A549 (cell line): Measurements from ENCODE around the gene ANK2. TPM values are rescaled to one million over a fixed set of nuclear protein-coding genes. Genes with fewer than 3 reads are reported as not detected.

Experiments
- ATAC-seq, 2 experiments: fragments of 200-7000 bp in 1 of 2; fragments of >200 bp in 1 of 2; cut with Nextera tagmentation in 1 of 2; cut with Tn5 transposase in 1 of 2; 3 replicates each; pipeline versions ENCODE4 v1.8.0 to v1.9.1; 2018 to 2020; ENCODE audit warnings: mild to moderate bottlenecking in 1 of 2, moderate library complexity in 1 of 2
- CTCF ChIA-PET: fragments of 300-600 bp; sonication (Branson Sonifier 250); formaldehyde crosslinking; extraction: SDS; loops from one replicate; lab custom pipeline; 2021; ENCODE audit warnings: antibody characterized with exemption, inconsistent platforms; lab: Yijun Ruan, JAX
- POLR2A ChIA-PET: fragments of 350-600 bp; formaldehyde crosslinking; extraction: SDS; loops from one replicate; lab custom pipeline; 2021; ENCODE audit warnings: antibody characterized with exemption, inconsistent platforms; lab: Yijun Ruan, JAX
- DNase-seq, 2 experiments: peaks; one replicate each; pipeline versions ENCODE4 v3.0.0 to v3.0.0-alpha.2; 2011 to 2016; ENCODE audit warnings: low read depth in 1 of 2, low spot score in 1 of 2
- FAIRE-seq: peaks from 2 replicates; lab custom pipeline; 2011; peaks lifted over from hg19 to GRCh38; lab: Jason Lieb, UNC
- H3K27ac ChIP-seq, 2 experiments: fragments of >200 bp; sonication (Bioruptor Twin); formaldehyde crosslinking; 3 replicates each; pipeline ENCODE4 v1.5.1; 2016 to 2017
- H3K4me1 ChIP-seq: fragments of >200 bp; sonication (Bioruptor Twin); formaldehyde crosslinking; 3 replicates; pipeline ENCODE4 v1.6.1; 2016
- H3K4me2 ChIP-seq: fragments of >200 bp; sonication (Bioruptor Twin); formaldehyde crosslinking; 3 replicates; pipeline ENCODE4 v1.6.1; 2016
- H3K4me3 ChIP-seq: fragments of >200 bp; sonication (Bioruptor Twin); formaldehyde crosslinking; 3 replicates; pipeline ENCODE4 v1.5.1; 2016
- H3K9me3 ChIP-seq: fragments of >200 bp; sonication (Bioruptor Twin); formaldehyde crosslinking; 3 replicates; pipeline ENCODE4 v1.6.1; 2016
- BHLHE40 ChIP-seq: IDR thresholded peaks from 2 replicates; pipeline ENCODE4 v1.6.1; 2012; ENCODE audit warnings: low read depth, low read length, inconsistent platforms
- CBX2 ChIP-seq: fragments of 200-600 bp; sonication (generic); IDR thresholded peaks from 2 replicates; pipeline ENCODE4 v1.6.1; 2016; ENCODE audit warnings: low read depth, mild to moderate bottlenecking, borderline replicate concordance
- CBX8 ChIP-seq: fragments of 200-600 bp; sonication (generic); IDR thresholded peaks from 2 replicates; pipeline ENCODE4 v1.6.1; 2016
- CHD2 ChIP-seq: fragments of 150-350 bp; IDR thresholded peaks from 2 replicates; pipeline ENCODE4 v1.6.1; 2014; ENCODE audit warnings: low read length; ENCODE audit not compliant: partially characterized antibody
- EHF ChIP-seq: fragments of 250-450 bp; sonication (Bioruptor Pico); IDR thresholded peaks from 2 replicates; pipeline ENCODE4 v1.5.0; 2020; ENCODE audit warnings: mild to moderate bottlenecking
- EP300 ChIP-seq, 2 experiments: fragments of >200 bp; sonication (Bioruptor Twin); formaldehyde crosslinking; IDR thresholded peaks; 2 replicates in 1 of 2; 3 replicates in 1 of 2; pipeline ENCODE4 v1.6.1; 2016 to 2017
- HEYL ChIP-seq: fragments of 250-450 bp; sonication (Bioruptor Pico); IDR thresholded peaks from 2 replicates; pipeline ENCODE4 v1.8.0; 2021; ENCODE audit warnings: mild to moderate bottlenecking, moderate library complexity
- HOXA7 ChIP-seq: fragments of 250-450 bp; sonication (Bioruptor Pico); IDR thresholded peaks from 2 replicates; pipeline ENCODE4 v1.5.0; 2020; ENCODE audit warnings: mild to moderate bottlenecking, moderate library complexity
- HOXB13 ChIP-seq: fragments of 250-450 bp; sonication (Bioruptor Pico); IDR thresholded peaks from 2 replicates; pipeline ENCODE4 v1.5.0; 2020; ENCODE audit warnings: low read depth, mild to moderate bottlenecking, moderate library complexity
- HOXB5 ChIP-seq: fragments of 250-450 bp; sonication (Bioruptor Pico); IDR thresholded peaks from 2 replicates; pipeline ENCODE4 v1.5.0; 2020; ENCODE audit warnings: mild to moderate bottlenecking, moderate library complexity
- JUN ChIP-seq, 2 experiments: fragments of >200 bp; sonication (Bioruptor Twin); formaldehyde crosslinking; IDR thresholded peaks; 2 replicates in 1 of 2; 3 replicates in 1 of 2; pipeline ENCODE4 v1.6.1; 2016 to 2017
- JUNB ChIP-seq: fragments of >200 bp; sonication (Bioruptor Twin); formaldehyde crosslinking; IDR thresholded peaks from 2 replicates; pipeline ENCODE4 v1.6.1; 2016
- KDM1A ChIP-seq: fragments of 200-600 bp; sonication (generic); IDR thresholded peaks from 2 replicates; pipeline ENCODE4 v1.6.1; 2016; ENCODE audit warnings: low read depth, mild to moderate bottlenecking
- KDM5A ChIP-seq: fragments of 200-600 bp; sonication (generic); IDR thresholded peaks from 2 replicates; pipeline ENCODE4 v1.6.1; 2016; ENCODE audit warnings: antibody characterized with exemption, mild to moderate bottlenecking
- MAFK ChIP-seq: fragments of 450-650 bp; IDR thresholded peaks from 2 replicates; pipeline ENCODE4 v1.6.1; 2014; ENCODE audit not compliant: partially characterized antibody
- MAZ ChIP-seq: fragments of 150-350 bp; IDR thresholded peaks from 2 replicates; pipeline ENCODE4 v1.6.1; 2014; ENCODE audit warnings: antibody characterized with exemption, low read depth, low read length, borderline replicate concordance
- NPAS2 ChIP-seq: fragments of 250-450 bp; sonication (Bioruptor Pico); IDR thresholded peaks from 2 replicates; pipeline ENCODE4 v1.8.0; 2022; ENCODE audit warnings: mild to moderate bottlenecking, moderate library complexity, borderline replicate concordance
- SMC3 ChIP-seq: fragments of >200 bp; sonication (Bioruptor Twin); formaldehyde crosslinking; IDR thresholded peaks from 3 replicates; pipeline ENCODE4 v1.6.1; 2018; ENCODE audit warnings: inconsistent platforms
- SREBF2 ChIP-seq: fragments of 450-650 bp; IDR thresholded peaks from 2 replicates; pipeline ENCODE4 v1.6.1; 2014; ENCODE audit warnings: mild to moderate bottlenecking, moderate library complexity
- TFCP2L1 ChIP-seq: fragments of 250-450 bp; sonication (Bioruptor Pico); IDR thresholded peaks from 2 replicates; pipeline ENCODE4 v1.5.0; 2021; ENCODE audit warnings: mild to moderate bottlenecking
- ZC3H11A ChIP-seq: fragments of 450-650 bp; IDR thresholded peaks from 2 replicates; pipeline ENCODE4 v1.6.1; 2014; ENCODE audit warnings: antibody characterized with exemption, mild to moderate bottlenecking
- ZFP36 ChIP-seq: fragments of 450-650 bp; IDR thresholded peaks from 2 replicates; pipeline ENCODE4 v1.6.1; 2014; ENCODE audit warnings: borderline replicate concordance; ENCODE audit not compliant: partially characterized antibody
- ZNF302 ChIP-seq: fragments of 250-450 bp; sonication (Bioruptor Pico); IDR thresholded peaks from 2 replicates; pipeline ENCODE4 v1.9.0; 2021; ENCODE audit warnings: inconsistent platforms, mild to moderate bottlenecking, moderate library complexity
- ZSCAN20 ChIP-seq: fragments of 250-450 bp; sonication (Bioruptor Pico); IDR thresholded peaks from 2 replicates; pipeline ENCODE4 v1.8.0; 2022; ENCODE audit warnings: mild to moderate bottlenecking, moderate library complexity
- WGBS: methylation state at CpG from one replicate; pipeline ENCODE4 v1.1.6; 2017; ENCODE audit errors: missing lambda C conversion rate; 5-methylcytosine and 5-hydroxymethylcytosine counted together
- polyA plus RNA-seq, 4 experiments: library from polyadenylated mRNA; depleted of rRNA in 3 of 4; stranded (reverse); fragments of >200 nt; fragmentation: RNase III in 1 of 4; extraction: RNeasy Plus Mini Kit Qiagen cat#74134 plus additional on column Dnase treatment in 1 of 4; gene quantifications; 2 replicates in 3 of 4; 3 replicates in 1 of 4; pipeline ENCODE4 v1.2.3, GENCODE V29; 2011 to 2017
- TF ChIP-seq, protein P1 (sequence below): fragments of 450-650 bp; IDR thresholded peaks from 2 replicates; pipeline ENCODE4 v1.6.1; 2014; ENCODE audit warnings: antibody characterized with exemption
- TF ChIP-seq, protein P2 (sequence below): fragments of >200 bp; sonication (Bioruptor Twin); formaldehyde crosslinking; IDR thresholded peaks from 3 replicates; pipeline ENCODE4 v1.6.1; 2016
- TF ChIP-seq, protein P3 (sequence below): fragments of 200-600 bp; sonication (generic); IDR thresholded peaks from 2 replicates; pipeline ENCODE4 v1.6.1; 2016; ENCODE audit warnings: antibody characterized with exemption, mild to moderate bottlenecking, moderate library complexity
- TF ChIP-seq, protein P4 (sequence below): fragments of >200 bp; sonication (Bioruptor Twin); formaldehyde crosslinking; IDR thresholded peaks from 3 replicates; pipeline ENCODE4 v1.5.1; 2016
- TF ChIP-seq, protein P5 (sequence below): fragments of >200 bp; sonication (Bioruptor Twin); formaldehyde crosslinking; IDR thresholded peaks from 2 replicates; pipeline ENCODE4 v1.6.1; 2016
- TF ChIP-seq, protein P6 (sequence below): fragments of 250-450 bp; sonication (Bioruptor Pico); IDR thresholded peaks from 2 replicates; pipeline ENCODE4 v1.5.0; 2021; ENCODE audit warnings: mild to moderate bottlenecking, moderate library complexity, borderline replicate concordance

Gene ANK2
- polyA plus RNA-seq, 2 of the 4 experiments (the other 2 are of a cell fraction): 1.4 to 3.1 TPM

DNA sequence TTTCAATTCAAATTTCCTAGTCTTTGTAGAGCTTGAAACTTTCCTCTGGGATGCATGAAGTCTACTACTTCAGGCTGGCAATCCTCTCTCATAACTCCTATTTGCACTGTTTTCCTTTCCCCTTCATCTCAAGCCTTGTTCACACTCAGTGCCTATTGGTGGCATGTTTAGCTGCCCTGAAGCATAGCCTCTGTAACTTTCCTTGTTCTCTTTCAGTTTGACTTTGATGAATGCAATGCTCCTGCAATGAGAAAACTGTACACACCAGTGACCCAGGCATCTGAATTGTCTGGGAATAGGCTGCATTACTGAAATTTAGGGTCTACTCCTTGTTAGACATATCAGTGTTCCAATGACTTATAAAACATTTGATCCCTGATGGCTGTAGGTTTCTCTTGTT lies 81.7 kb downstream of the ANK2 start:
- ChIA-PET CTCF (no interaction called here), POLR2A (no interaction called here)
- DNase-seq (no peak), ATAC-seq (no peak), FAIRE-seq (no peak)
- no peak overlapping the region for H3K27ac ChIP-seq
- no peak overlapping the region for H3K4me2 ChIP-seq
- no peak for TF ChIP-seq TFCP2L1 (CRISPR knock-in tag)
- TF ChIP-seq MAZ: no peak
- no peak for TF ChIP-seq NPAS2 (CRISPR knock-in tag)
- TF ChIP-seq JUNB: no peak
- TF ChIP-seq, protein P1, sequence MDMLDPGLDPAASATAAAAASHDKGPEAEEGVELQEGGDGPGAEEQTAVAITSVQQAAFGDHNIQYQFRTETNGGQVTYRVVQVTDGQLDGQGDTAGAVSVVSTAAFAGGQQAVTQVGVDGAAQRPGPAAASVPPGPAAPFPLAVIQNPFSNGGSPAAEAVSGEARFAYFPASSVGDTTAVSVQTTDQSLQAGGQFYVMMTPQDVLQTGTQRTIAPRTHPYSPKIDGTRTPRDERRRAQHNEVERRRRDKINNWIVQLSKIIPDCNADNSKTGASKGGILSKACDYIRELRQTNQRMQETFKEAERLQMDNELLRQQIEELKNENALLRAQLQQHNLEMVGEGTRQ: no peak
- no peak for TF ChIP-seq HOXB5 (CRISPR knock-in tag)
- TF ChIP-seq HOXB13: no peak
- no peak for TF ChIP-seq ZNF302 (CRISPR knock-in tag)
- no peak for TF ChIP-seq SREBF2
- TF ChIP-seq, protein P2, sequence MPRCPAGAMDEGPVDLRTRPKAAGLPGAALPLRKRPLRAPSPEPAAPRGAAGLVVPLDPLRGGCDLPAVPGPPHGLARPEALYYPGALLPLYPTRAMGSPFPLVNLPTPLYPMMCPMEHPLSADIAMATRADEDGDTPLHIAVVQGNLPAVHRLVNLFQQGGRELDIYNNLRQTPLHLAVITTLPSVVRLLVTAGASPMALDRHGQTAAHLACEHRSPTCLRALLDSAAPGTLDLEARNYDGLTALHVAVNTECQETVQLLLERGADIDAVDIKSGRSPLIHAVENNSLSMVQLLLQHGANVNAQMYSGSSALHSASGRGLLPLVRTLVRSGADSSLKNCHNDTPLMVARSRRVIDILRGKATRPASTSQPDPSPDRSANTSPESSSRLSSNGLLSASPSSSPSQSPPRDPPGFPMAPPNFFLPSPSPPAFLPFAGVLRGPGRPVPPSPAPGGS: no peak
- no peak for TF ChIP-seq SMC3
- TF ChIP-seq ZFP36: no peak
- TF ChIP-seq ZC3H11A: no peak
- TF ChIP-seq KDM5A: no peak
- no peak for TF ChIP-seq CBX8
- no peak for TF ChIP-seq EP300 (IDR thresholded peaks at IDR 0.05)
- TF ChIP-seq KDM1A: no peak
- TF ChIP-seq CBX2: no peak
- H3K9me3 ChIP-seq: no peaks in the 10 kb centered on the region
- no peaks in the 10 kb centered on the region for H3K4me1 ChIP-seq
- H3K4me3 ChIP-seq: no peak overlapping the region

DNA sequence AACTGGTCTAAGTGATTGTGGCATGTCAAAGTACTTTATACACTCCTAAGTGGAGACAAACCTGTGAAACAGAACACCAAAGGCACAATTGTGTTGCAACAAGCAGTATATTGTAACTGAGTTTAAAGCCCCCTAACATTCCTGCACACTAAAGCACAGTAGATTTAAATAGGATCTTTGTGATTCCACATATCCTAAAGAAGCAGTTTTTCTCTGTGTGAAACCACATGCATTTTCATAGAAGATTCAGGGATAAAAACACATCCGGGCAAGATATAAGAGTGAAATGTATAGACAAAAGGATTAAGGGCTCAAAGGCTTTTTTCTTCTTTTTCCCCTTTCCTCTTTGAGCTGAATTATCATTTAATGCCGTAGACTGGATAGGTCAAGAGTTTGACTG lies 82.2 kb downstream of the ANK2 start:
- no peak for FAIRE-seq
- CTCF ChIA-PET: no interaction called here
- 72% methylated on average over 2 of the region's 2 CpGs for WGBS
- no peak for TF ChIP-seq CBX2
- TF ChIP-seq JUN (IDR thresholded peaks at IDR 0.05): no peak
- TF ChIP-seq, protein P3, sequence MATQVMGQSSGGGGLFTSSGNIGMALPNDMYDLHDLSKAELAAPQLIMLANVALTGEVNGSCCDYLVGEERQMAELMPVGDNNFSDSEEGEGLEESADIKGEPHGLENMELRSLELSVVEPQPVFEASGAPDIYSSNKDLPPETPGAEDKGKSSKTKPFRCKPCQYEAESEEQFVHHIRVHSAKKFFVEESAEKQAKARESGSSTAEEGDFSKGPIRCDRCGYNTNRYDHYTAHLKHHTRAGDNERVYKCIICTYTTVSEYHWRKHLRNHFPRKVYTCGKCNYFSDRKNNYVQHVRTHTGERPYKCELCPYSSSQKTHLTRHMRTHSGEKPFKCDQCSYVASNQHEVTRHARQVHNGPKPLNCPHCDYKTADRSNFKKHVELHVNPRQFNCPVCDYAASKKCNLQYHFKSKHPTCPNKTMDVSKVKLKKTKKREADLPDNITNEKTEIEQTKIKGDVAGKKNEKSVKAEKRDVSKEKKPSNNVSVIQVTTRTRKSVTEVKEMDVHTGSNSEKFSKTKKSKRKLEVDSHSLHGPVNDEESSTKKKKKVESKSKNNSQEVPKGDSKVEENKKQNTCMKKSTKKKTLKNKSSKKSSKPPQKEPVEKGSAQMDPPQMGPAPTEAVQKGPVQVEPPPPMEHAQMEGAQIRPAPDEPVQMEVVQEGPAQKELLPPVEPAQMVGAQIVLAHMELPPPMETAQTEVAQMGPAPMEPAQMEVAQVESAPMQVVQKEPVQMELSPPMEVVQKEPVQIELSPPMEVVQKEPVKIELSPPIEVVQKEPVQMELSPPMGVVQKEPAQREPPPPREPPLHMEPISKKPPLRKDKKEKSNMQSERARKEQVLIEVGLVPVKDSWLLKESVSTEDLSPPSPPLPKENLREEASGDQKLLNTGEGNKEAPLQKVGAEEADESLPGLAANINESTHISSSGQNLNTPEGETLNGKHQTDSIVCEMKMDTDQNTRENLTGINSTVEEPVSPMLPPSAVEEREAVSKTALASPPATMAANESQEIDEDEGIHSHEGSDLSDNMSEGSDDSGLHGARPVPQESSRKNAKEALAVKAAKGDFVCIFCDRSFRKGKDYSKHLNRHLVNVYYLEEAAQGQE: no peak
- no peak for TF ChIP-seq EHF (CRISPR knock-in tag)
- no peak for TF ChIP-seq HOXA7 (CRISPR knock-in tag)
- TF ChIP-seq, protein P4, sequence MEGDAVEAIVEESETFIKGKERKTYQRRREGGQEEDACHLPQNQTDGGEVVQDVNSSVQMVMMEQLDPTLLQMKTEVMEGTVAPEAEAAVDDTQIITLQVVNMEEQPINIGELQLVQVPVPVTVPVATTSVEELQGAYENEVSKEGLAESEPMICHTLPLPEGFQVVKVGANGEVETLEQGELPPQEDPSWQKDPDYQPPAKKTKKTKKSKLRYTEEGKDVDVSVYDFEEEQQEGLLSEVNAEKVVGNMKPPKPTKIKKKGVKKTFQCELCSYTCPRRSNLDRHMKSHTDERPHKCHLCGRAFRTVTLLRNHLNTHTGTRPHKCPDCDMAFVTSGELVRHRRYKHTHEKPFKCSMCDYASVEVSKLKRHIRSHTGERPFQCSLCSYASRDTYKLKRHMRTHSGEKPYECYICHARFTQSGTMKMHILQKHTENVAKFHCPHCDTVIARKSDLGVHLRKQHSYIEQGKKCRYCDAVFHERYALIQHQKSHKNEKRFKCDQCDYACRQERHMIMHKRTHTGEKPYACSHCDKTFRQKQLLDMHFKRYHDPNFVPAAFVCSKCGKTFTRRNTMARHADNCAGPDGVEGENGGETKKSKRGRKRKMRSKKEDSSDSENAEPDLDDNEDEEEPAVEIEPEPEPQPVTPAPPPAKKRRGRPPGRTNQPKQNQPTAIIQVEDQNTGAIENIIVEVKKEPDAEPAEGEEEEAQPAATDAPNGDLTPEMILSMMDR: no peak
- no peak for TF ChIP-seq BHLHE40
- TF ChIP-seq, protein P5, sequence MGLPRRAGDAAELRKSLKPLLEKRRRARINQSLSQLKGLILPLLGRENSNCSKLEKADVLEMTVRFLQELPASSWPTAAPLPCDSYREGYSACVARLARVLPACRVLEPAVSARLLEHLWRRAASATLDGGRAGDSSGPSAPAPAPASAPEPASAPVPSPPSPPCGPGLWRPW: no peak
- no peak for TF ChIP-seq JUNB
- TF ChIP-seq ZSCAN20 (CRISPR knock-in tag): no peak
- no peak for TF ChIP-seq MAFK
- TF ChIP-seq, protein P6, sequence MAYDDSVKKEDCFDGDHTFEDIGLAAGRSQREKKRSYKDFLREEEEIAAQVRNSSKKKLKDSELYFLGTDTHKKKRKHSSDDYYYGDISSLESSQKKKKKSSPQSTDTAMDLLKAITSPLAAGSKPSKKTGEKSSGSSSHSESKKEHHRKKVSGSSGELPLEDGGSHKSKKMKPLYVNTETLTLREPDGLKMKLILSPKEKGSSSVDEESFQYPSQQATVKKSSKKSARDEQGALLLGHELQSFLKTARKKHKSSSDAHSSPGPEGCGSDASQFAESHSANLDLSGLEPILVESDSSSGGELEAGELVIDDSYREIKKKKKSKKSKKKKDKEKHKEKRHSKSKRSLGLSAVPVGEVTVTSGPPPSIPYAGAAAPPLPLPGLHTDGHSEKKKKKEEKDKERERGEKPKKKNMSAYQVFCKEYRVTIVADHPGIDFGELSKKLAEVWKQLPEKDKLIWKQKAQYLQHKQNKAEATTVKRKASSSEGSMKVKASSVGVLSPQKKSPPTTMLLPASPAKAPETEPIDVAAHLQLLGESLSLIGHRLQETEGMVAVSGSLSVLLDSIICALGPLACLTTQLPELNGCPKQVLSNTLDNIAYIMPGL (CRISPR knock-in tag): no peak
- no peak for TF ChIP-seq KDM5A
- TF ChIP-seq CHD2: no peak
- TF ChIP-seq, protein P2: no peak
- TF ChIP-seq HEYL (CRISPR knock-in tag): no peak

More for the DNA sequence above, 82.2 kb downstream of the ANK2 start:
- DNase-seq (no peak), ATAC-seq (no peak)
- Histone ChIP-seq H3K4me2 (no peak overlapping the region), H3K4me1 (no peaks in the 10 kb centered on the region), H3K4me3 (no peak overlapping the region), H3K9me3 (no peaks in the 10 kb centered on the region), H3K27ac (no peak overlapping the region)
- POLR2A ChIA-PET: no interaction called here
